ENCODE data around the gene PLCB1. TPM values are rescaled to one million over a fixed set of nuclear protein-coding genes. Genes with fewer than 3 reads are reported as not detected.

Gene PLCB1
- total and polyA plus RNA-seq, 10 of the 15 experiments (the other 5 are each of a cell fraction or from before 2014, with no cell fraction given): 0.05 to 5.3 (median 0.17) TPM; not detected in 1

- Histone ChIP-seq H3K4me2 (ENCODE audit: control insufficient read depth, insufficient read depth) (no peak overlapping the region), H3K27me3 (replicated peaks in 1 of 2; ENCODE audit: control insufficient read depth in 2 of 2, insufficient read depth in 2 of 2, low read length in 1 of 2) (no peaks in the 10 kb centered on the region), H3K27ac (ENCODE audit: control insufficient read depth, insufficient read depth) (no peak overlapping the region), H3K79me2 (ENCODE audit: control insufficient read depth, insufficient read depth, low read length) (no peaks in the 10 kb centered on the region), H3K9ac (ENCODE audit: control insufficient read depth, insufficient read depth, low read length) (no peak overlapping the region), H2AFZ (ENCODE audit: control insufficient read depth, low read depth, low read length) (no peak overlapping the region), H3K4me3 (no peak overlapping the region), H3K4me1 (ENCODE audit: control insufficient read depth, insufficient read depth, low read length) (no peaks in the 10 kb centered on the region), H3K36me3 (ENCODE audit: control insufficient read depth in 2 of 2, insufficient read depth in 2 of 2, low read length in 1 of 2) (no peaks in the 10 kb centered on the region), H3K9me3 (replicated peaks; ENCODE audit: control insufficient read depth, insufficient read depth, low read length) (no peaks in the 10 kb centered on the region), H4K20me1 (ENCODE audit: control insufficient read depth, insufficient read depth) (no peaks in the 10 kb centered on the region)
- ChIA-PET CTCF (no interaction called here), POLR2A (no interaction called here), SMC1A (ENCODE audit: uncharacterized antibody, unreplicated experiment) (interaction anchor here (0.7 to 1.6 kb wide), 4 partner anchors 13 to 396 kb away, joined by 3 read pairs; no protein-coding TSS in a partner anchor), RAD21 (ENCODE audit: unreplicated experiment) (no interaction called here)
- ATAC-seq: no peak
- no TSS peak for BruUV-seq (replicated peaks)
- 59% methylated on average over 5 of the region's 5 CpGs for WGBS (ENCODE audit: insufficient coverage, insufficient replicate concordance, low lambda C conversion rate, missing lambda C conversion rate)
- intact Hi-C loops (cut with micrococcal nuclease; ENCODE audit: unreplicated experiment): no loop called here
- TF ChIP-seq SMAD5 (IDR thresholded peaks at IDR 0.05; ENCODE audit: low read depth) (no peak), TBL1XR1 (IDR thresholded peaks at IDR 0.05; ENCODE audit: low read depth, low read length) (no peak), NFXL1 (IDR thresholded peaks at IDR 0.05; ENCODE audit: borderline replicate concordance) (no peak), TCF3 (IDR thresholded peaks at IDR 0.05; ENCODE audit: borderline replicate concordance, insufficient read depth, low read depth, low read length) (no peak), NFYB (IDR thresholded peaks at IDR 0.05; ENCODE audit: insufficient read depth, low read depth, low read length) (no peak), PBX3 (IDR thresholded peaks at IDR 0.05; ENCODE audit: insufficient replicate concordance, low read depth, low read length) (no peak), EZH2 (IDR thresholded peaks at IDR 0.05; ENCODE audit: borderline replicate concordance, control insufficient read depth, low read depth, low read length) (no peak), FOXK2 (IDR thresholded peaks at IDR 0.05) (no peak), POU2F2 (IDR thresholded peaks at IDR 0.05; ENCODE audit: borderline replicate concordance, low read depth, low read length) (no peak), CHD2 (IDR thresholded peaks at IDR 0.05; ENCODE audit: borderline replicate concordance, low read depth, low read length) (no peak), MAX (IDR thresholded peaks at IDR 0.05; ENCODE audit: low read depth, low read length) (no peak), SMAD1 (IDR thresholded peaks at IDR 0.05; ENCODE audit: low read depth, partially characterized antibody) (no peak), ZNF217 (IDR thresholded peaks at IDR 0.05) (no peak), SPI1 (IDR thresholded peaks at IDR 0.05; ENCODE audit: borderline replicate concordance, insufficient read depth, low read depth, low read length) (no peak)
- FAIRE-seq: no peak
- no peak for DNase-seq (ENCODE audit: low read depth, low spot score)
- in situ Hi-C loops (cut with MboI): no loop called here
Observed at GRCh38 chr20:8326899-8327298, 194.8 kb downstream of the PLCB1 start.
